ENCODE measurements around the gene SLC36A4. TPM values are rescaled to one million over a fixed set of nuclear protein-coding genes. Genes with fewer than 3 reads are reported as not detected.
"Not testable (repeated sequence)": the region's sequence is repeated elsewhere in the genome, so short reads cannot be mapped to it uniquely, and the experiment has no call there.

Gene SLC36A4
- total RNA-seq, 1 donor from 2014 or later = 8.2 TPM

GRCh38 chr11:93194673-93195291 is 3.0 kb downstream of the SLC36A4 start:
- DNase-seq (ENCODE audit: low spot score) = no peak

- no peak for DNase-seq (ENCODE audit: low spot score)
Measured at GRCh38 chr11:93193731-93194130, 4.1 kb downstream of the SLC36A4 start.

- no peak for DNase-seq (ENCODE audit: low spot score)
Measured at GRCh38 chr11:93192163-93192562, 5.6 kb downstream of the SLC36A4 start.

GRCh38 chr11:93189462-93189861 is 8.3 kb downstream of the SLC36A4 start:
- DNase-seq (ENCODE audit: low spot score) = no peak

- no peak for DNase-seq (ENCODE audit: low spot score)
Measured at GRCh38 chr11:93188726-93189125, 9.1 kb downstream of the SLC36A4 start.

- DNase-seq (ENCODE audit: low spot score) = no peak
Measured at GRCh38 chr11:93187290-93187689, 10.5 kb downstream of the SLC36A4 start.

GRCh38 chr11:93177891-93178290 is 19.9 kb downstream of the SLC36A4 start:
- DNase-seq (ENCODE audit: low spot score) = not testable (repeated sequence)

- DNase-seq (ENCODE audit: low spot score) = no peak
Measured at GRCh38 chr11:93169950-93170561, 27.7 kb downstream of the SLC36A4 start.

GRCh38 chr11:93169143-93169542 is 28.6 kb downstream of the SLC36A4 start:
- no peak for DNase-seq (ENCODE audit: low spot score)

GRCh38 chr11:93166862-93167261 is 30.9 kb downstream of the SLC36A4 start:
- no peak for DNase-seq (ENCODE audit: low spot score)

- no peak for DNase-seq (ENCODE audit: low spot score)
Measured at GRCh38 chr11:93166194-93166593, 31.6 kb downstream of the SLC36A4 start.

- no peak for DNase-seq (ENCODE audit: low spot score)
Measured at GRCh38 chr11:93160808-93161207, 37.0 kb downstream of the SLC36A4 start.

- DNase-seq (ENCODE audit: low spot score) = no peak
Measured at GRCh38 chr11:93160156-93160555, 37.6 kb downstream of the SLC36A4 start.

GRCh38 chr11:93159721-93160120 is 38.1 kb downstream of the SLC36A4 start:
- no peak for DNase-seq (ENCODE audit: low spot score)

GRCh38 chr11:93155738-93156137 is 42.1 kb downstream of the SLC36A4 start:
- DNase-seq (ENCODE audit: low spot score) = no peak

GRCh38 chr11:93145390-93145915 is 52.3 kb downstream of the SLC36A4 start:
- no peak for DNase-seq (ENCODE audit: low spot score)

GRCh38 chr11:93143800-93144199 is 54.0 kb downstream of the SLC36A4 start:
- no peak for DNase-seq (ENCODE audit: low spot score)

- DNase-seq (ENCODE audit: low spot score) = no peak
Measured at GRCh38 chr11:93143186-93143585, 54.6 kb downstream of the SLC36A4 start.

- no peak for DNase-seq (ENCODE audit: low spot score)
Measured at GRCh38 chr11:93133488-93134109, 64.2 kb downstream of the SLC36A4 start.

- DNase-seq (ENCODE audit: low spot score) = no peak
Measured at GRCh38 chr11:93132836-93133235, 65.0 kb downstream of the SLC36A4 start.

- DNase-seq (ENCODE audit: low spot score) = no peak
Measured at GRCh38 chr11:93131709-93132108, 66.1 kb downstream of the SLC36A4 start.

GRCh38 chr11:93128574-93128973 is 69.2 kb downstream of the SLC36A4 start:
- DNase-seq (ENCODE audit: low spot score) = no peak

GRCh38 chr11:93123351-93123898 is 74.4 kb downstream of the SLC36A4 start:
- no peak for DNase-seq (ENCODE audit: low spot score)
